ENCODE data around the gene COPA.
A peak's percentile ranks its signal among the peaks of the same experiment; 100 is the strongest.

The COPA gene

DNA sequence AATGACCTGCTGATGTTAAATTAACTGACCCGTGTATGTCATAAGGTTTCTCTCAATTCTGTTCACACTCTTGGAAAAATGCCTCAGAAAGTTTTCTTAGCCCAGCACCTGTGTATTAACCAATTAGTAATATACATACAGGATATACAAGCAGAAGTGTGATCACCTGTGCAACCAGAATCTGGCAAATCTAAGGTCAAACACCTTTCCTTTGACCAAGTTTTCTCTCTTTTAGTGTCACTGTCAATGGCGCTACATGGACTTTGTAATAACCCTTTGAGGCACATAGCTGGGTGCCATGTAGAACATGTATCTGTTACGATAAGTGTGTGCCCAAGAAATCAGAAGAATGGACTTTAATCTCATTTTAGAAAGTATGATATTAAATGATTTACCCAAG lies 1.2 kb upstream of the COPA start:
- in situ Hi-C loops (cut with HindIII; ENCODE audit: low pct_ligation_motif_present, low sequenced_read_pairs) = no loop called here
- peaks cover 29% of the 10 kb centered on the region for H3K36me3 ChIP-seq (replicated peaks)
- H3K27ac ChIP-seq = no peak overlapping the region
- no peaks in the 10 kb centered on the region for H3K27me3 ChIP-seq (replicated peaks)
- H3K4me3 ChIP-seq (ENCODE audit: low read depth, low read length) = peak overlapping the region; percentile 94
- TF ChIP-seq, protein P1, sequence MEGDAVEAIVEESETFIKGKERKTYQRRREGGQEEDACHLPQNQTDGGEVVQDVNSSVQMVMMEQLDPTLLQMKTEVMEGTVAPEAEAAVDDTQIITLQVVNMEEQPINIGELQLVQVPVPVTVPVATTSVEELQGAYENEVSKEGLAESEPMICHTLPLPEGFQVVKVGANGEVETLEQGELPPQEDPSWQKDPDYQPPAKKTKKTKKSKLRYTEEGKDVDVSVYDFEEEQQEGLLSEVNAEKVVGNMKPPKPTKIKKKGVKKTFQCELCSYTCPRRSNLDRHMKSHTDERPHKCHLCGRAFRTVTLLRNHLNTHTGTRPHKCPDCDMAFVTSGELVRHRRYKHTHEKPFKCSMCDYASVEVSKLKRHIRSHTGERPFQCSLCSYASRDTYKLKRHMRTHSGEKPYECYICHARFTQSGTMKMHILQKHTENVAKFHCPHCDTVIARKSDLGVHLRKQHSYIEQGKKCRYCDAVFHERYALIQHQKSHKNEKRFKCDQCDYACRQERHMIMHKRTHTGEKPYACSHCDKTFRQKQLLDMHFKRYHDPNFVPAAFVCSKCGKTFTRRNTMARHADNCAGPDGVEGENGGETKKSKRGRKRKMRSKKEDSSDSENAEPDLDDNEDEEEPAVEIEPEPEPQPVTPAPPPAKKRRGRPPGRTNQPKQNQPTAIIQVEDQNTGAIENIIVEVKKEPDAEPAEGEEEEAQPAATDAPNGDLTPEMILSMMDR (IDR thresholded peaks at IDR 0.05; ENCODE audit: low read depth, low read length, missing control alignments) = no peak
- no peak for DNase-seq

DNA sequence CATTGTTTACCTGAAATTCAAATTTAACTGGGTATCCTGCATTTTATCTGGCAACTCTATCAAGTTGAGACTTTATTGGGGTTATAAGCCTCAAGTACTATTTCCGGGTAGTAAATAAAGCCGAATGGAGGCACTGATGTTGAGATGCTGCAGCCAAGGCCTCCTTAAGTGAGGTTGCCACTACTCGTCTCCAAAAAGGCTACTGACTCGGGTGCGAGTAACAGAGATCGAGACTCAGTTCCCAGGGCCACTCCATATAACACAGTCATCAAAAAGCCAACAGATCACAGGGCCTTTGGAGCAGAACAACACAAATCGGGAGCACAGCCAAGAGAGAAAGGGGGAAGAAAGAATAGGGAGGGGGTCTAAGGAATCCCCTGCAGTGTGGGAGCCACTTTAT lies 524 bp downstream of the COPA start:
- Histone ChIP-seq H3K4me3 (ENCODE audit: low read depth, low read length) (peak overlapping the region; percentile 94), H3K27me3 (replicated peaks) (no peaks in the 10 kb centered on the region), H3K27ac (peak overlapping the region; percentile 96), H3K36me3 (replicated peaks) (peaks cover 36% of the 10 kb centered on the region)
- in situ Hi-C loops (cut with HindIII; ENCODE audit: low pct_ligation_motif_present, low sequenced_read_pairs) = no loop called here
- DNase-seq = no peak
- TF ChIP-seq, protein P1 (IDR thresholded peaks at IDR 0.05; ENCODE audit: low read depth, low read length, missing control alignments) = no peak

DNA sequence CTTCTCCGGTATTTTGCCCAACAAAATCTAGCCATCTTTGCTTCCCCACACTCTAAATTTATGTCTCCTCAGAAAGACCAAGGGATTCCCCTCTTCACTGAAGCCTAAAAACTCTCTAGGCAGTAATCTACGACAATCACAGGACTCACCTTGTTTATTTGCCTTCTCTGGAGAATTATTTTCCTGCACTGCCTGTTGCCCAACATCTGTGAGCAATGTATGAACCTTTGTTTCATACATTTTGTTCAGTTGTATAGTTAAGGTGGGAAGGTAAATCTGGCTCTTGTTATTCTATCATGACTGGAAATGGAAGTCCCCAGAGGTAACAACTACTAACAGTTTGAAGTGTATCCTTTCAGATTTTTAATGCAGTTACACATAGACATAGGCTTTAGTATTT lies 2.2 kb downstream of the COPA start:
- in situ Hi-C loops (cut with HindIII; ENCODE audit: low pct_ligation_motif_present, low sequenced_read_pairs) = no loop called here
- H3K4me3 ChIP-seq (ENCODE audit: low read depth, low read length) = peak overlapping the region; percentile 94
- TF ChIP-seq, protein P1 (IDR thresholded peaks at IDR 0.05; ENCODE audit: low read depth, low read length, missing control alignments) = no peak
- no peak for DNase-seq
- no peaks in the 10 kb centered on the region for H3K27me3 ChIP-seq (replicated peaks)
- peaks cover 42% of the 10 kb centered on the region for H3K36me3 ChIP-seq (replicated peaks)
- H3K27ac ChIP-seq = no peak overlapping the region

DNA sequence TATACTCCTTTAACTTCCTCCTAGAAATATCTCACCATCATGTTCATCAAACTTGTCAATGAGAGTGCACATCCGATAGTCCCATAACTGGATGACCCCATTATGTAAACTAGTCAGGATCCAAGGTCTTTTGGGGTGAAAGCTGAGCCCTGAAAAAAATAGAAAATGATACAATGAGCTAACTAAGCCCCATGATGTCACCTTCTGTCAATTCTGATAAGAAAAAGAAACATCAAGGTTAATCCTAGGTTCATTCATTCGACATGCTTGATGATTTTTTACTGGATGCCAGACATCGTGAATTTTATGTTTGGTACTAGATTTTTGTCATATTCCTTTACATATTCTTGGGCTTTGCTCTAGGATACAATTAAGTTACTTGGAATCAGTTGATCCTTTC lies 2.9 kb downstream of the COPA start:
- no peak for DNase-seq

DNA sequence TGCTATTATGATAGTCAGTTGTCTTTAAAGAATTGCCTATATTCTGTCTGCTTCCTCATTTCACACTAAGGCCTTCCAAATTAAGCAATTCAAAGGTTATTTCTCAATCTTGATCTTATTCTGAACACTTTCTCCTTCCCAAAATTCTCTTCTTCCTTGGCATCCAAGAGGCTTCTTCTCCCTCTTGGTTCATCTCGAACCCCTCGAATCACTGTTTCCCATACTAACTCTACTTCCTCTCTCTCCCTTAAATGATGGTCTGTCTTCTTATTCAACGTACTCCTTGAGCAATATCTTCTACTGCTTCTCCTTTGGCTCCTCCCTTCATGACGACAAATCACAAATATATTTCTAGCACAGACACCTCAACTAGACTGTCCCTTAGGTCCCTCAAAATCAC lies 4.5 kb downstream of the COPA start:
- Histone ChIP-seq H3K4me3 (ENCODE audit: low read depth, low read length) (no peak overlapping the region), H3K27me3 (replicated peaks) (no peaks in the 10 kb centered on the region), H3K27ac (no peak overlapping the region), H3K36me3 (replicated peaks) (peaks cover 58% of the 10 kb centered on the region)
- TF ChIP-seq, protein P1 (IDR thresholded peaks at IDR 0.05; ENCODE audit: low read depth, low read length, missing control alignments) = no peak
- DNase-seq = no peak
- in situ Hi-C loops (cut with HindIII; ENCODE audit: low pct_ligation_motif_present, low sequenced_read_pairs) = no loop called here

More for the DNA sequence above, 2.9 kb downstream of the COPA start:
- Histone ChIP-seq H3K27me3 (replicated peaks) (no peaks in the 10 kb centered on the region), H3K36me3 (replicated peaks) (peaks cover 45% of the 10 kb centered on the region), H3K4me3 (ENCODE audit: low read depth, low read length) (no peak overlapping the region), H3K27ac (no peak overlapping the region)
- in situ Hi-C loops (cut with HindIII; ENCODE audit: low pct_ligation_motif_present, low sequenced_read_pairs) = no loop called here
- TF ChIP-seq, protein P1 (IDR thresholded peaks at IDR 0.05; ENCODE audit: low read depth, low read length, missing control alignments) = no peak

DNA sequence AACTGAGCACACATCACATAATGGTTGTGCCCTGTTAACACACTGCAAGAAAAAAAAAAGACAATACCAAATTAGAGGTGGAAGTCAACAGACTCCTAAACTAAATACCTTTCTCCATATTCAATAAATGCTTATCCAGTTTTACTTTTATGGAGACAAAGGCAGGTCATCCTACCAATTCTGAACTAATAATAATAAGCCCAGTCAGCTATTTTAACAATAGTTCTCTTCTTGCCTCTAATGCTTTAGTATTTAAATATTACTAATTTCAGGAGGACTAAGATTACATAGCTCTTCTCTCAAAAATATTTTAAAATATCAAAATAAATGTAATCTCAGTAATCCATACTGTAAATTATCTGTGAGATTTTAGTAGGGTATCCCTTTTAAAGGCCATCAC lies 10.5 kb downstream of the COPA start:
- in situ Hi-C loops (cut with HindIII; ENCODE audit: low pct_ligation_motif_present, low sequenced_read_pairs) = no loop called here
- no peak for DNase-seq
- no peaks in the 10 kb centered on the region for H3K27me3 ChIP-seq (replicated peaks)
- no peak overlapping the region for H3K27ac ChIP-seq
- TF ChIP-seq, protein P1 (IDR thresholded peaks at IDR 0.05; ENCODE audit: low read depth, low read length, missing control alignments) = no peak
- no peak overlapping the region for H3K4me3 ChIP-seq (ENCODE audit: low read depth, low read length)
- H3K36me3 ChIP-seq (replicated peaks) = peaks cover 94% of the 10 kb centered on the region

All from brain microvascular endothelial cell (primary cell).